GM11168 (cell line): Measurements from ENCODE around the gene ZNF407.

Experiments used
- in situ Hi-C: fragments of 300-500 bp; cut with MboI; formaldehyde crosslinking; loops from one replicate; pipeline ENCODE4 v1.12.0; 2022; ENCODE audit warnings: low sequenced_read_pairs; ENCODE audit not compliant: unreplicated experiment

Gene ZNF407

DNA sequence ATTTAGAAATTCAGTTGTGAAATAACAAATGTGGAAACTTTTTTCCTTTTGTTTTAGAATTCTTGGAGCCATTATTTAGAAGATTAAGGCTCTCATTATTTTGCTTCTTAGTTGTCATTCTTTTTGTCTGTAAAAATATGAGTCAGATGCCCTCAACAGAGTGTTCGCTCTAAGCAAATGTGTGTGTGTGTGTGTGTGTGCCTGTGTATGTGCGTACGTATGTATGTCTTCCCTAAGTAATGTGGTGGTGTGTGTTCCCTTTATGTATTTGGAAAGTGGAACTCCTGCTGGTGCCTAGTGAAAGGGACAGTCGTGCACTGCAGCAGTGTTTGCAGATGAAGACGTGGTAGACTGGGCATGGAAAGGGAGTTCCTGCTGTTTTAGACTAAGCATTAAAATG lies 27.5 kb downstream of the ZNF407 start:
- in situ Hi-C loops = no loop called here

DNA sequence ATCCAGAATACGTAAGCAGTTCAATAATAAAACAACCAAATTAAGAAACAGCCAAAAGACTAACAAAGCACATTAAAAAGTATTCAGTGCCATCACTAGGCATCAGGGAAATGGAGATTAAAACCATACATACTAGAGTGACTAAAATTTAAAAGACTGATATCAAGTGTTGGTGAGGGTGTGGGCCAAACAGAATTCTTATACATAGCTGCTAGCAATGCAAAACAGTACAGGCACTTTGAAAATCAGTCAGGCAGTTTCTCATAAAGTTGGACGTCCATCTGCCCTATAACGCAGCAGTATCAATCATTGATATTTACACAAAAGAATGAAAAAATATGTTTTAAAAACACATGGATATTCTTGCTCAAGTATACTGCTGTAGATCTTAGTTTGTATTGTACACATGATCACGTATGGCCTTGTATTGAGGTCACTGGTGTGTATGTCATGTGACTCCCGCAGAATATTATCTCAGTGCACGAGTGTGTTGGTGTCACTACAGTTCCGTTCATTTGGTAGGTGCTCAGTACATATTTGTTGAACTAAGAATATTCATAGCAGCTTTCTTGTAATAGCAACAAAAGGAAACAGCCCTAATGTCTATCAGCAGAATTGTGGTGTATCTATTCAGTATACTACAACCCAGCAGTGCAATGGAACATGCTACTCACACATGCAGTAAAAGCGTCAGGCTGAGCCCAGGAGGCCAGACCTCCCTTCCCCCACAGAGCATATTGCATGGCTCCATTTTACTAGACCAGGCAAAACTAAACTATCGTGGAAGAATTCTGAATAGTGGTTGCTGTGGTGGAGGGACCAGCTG lies 28.6 kb downstream of the ZNF407 start:
- in situ Hi-C loops = no loop called here

DNA sequence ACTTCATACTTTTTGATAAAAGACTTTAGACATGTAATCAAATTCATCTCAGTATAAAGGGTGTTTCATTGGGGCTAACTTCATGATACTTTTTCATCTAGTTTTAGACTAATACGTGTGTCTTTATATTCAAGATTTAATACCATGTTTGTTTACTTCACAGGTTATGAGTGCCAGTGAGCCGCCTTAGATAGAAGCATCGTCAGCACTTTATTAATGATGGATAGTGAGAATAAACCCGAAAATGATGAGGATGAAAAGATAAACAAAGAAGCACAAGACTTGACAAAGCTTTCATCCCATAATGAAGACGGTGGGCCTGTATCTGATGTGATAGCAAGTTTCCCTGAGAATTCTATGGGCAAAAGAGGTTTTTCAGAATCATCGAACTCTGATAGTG lies 33.1 kb downstream of the ZNF407 start:
- in situ Hi-C loops = no loop called here

DNA sequence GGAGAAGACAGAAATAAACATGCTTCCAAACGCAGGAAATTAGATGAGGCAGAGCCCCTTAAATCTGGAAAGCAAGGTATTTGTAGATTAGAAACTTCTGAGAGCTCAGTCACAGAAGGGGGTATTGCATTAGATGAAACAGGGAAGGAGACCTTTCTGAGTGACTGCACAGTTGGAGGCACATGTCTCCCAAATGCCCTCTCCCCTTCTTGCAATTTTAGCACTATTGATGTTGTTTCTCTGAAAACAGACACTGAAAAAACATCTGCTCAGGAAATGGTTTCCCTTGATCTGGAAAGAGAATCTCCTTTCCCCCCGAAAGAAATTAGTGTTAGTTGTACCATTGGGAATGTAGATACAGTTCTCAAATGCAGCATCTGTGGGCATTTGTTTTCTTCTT lies 33.5 kb downstream of the ZNF407 start:
- in situ Hi-C loops = no loop called here

DNA sequence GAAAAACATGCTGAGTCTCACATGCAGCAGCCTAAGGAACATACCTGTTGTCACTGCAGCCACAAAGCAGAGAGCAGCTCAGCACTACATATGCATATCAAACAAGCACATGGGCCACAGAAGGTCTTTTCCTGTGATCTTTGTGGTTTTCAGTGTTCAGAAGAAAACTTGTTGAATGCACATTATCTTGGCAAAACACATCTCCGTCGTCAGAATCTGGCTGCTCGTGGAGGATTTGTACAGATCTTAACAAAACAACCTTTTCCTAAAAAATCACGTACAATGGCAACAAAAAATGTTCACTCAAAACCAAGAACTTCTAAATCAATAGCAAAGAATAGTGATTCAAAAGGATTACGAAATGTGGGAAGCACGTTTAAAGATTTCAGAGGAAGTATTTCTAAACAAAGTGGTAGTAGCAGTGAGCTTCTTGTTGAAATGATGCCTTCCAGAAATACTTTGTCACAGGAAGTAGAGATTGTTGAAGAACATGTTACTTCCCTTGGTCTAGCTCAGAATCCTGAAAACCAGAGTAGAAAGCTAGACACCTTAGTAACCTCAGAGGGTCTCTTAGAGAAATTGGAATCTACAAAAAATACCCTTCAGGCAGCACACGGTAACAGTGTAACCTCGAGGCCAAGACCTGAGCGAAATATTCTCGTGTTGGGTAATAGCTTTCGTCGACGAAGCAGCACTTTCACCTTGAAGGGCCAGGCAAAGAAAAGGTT lies 34.1 kb downstream of the ZNF407 start:
- in situ Hi-C loops = no loop called here

DNA sequence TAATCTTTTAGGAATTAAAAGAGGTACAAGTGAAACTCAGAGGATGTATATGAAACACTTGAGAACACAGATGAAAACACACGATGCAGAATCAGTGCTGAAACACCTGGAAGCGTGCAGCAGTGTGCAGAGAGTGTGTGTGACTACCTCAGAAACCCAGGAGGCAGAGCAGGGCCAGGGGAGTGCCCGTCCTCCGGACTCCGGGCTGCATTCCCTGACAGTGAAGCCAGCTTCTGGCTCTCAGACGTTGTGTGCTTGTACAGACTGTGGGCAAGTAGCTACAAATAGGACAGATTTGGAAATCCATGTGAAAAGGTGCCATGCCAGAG lies 34.6 kb downstream of the ZNF407 start:
- in situ Hi-C loops = no loop called here

DNA sequence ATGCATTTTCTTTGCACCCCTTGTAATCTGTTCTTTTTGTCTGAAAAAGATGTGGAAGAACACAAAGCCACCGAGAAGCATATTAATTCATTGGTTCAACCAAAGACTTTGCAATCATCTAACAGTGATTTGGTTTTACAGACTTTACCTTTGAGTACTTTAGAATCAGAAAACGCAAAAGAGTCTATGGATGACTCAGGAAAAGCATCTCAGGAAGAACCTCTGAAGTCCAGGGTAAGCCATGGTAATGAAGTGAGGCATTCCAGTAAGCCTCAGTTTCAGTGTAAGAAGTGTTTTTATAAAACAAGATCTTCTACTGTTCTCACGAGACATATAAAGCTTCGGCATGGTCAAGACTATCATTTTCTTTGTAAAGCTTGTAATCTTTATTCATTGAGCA lies 35.2 kb downstream of the ZNF407 start:
- in situ Hi-C loops = no loop called here

DNA sequence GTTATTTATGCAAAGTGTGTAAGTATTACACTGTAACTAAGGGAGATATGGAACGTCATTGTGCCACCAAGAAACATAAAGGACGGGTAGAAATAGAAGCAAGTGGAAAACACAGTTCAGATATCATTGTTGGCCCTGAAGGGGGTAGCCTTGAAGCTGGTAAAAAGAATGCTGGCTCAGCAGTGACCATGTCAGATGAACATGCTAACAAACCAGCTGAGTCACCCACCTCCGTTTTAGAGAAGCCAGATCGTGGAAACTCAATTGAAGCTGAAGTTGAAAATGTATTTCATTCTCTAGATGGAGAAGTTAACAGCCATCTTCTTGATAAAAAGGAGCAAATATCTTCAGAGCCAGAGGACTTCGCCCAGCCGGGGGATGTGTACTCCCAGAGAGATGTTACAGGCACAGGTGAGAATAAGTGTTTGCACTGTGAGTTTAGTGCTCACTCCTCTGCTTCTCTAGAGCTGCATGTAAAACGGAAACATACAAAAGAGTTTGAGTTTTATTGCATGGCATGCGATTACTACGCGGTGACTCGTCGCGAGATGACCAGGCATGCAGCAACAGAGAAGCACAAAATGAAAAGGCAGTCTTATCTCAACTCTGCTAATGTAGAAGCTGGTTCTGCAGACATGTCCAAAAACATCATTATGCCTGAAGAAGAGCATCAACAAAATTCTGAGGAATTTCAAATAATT lies 36.1 kb downstream of the ZNF407 start:
- in situ Hi-C loops = no loop called here

DNA sequence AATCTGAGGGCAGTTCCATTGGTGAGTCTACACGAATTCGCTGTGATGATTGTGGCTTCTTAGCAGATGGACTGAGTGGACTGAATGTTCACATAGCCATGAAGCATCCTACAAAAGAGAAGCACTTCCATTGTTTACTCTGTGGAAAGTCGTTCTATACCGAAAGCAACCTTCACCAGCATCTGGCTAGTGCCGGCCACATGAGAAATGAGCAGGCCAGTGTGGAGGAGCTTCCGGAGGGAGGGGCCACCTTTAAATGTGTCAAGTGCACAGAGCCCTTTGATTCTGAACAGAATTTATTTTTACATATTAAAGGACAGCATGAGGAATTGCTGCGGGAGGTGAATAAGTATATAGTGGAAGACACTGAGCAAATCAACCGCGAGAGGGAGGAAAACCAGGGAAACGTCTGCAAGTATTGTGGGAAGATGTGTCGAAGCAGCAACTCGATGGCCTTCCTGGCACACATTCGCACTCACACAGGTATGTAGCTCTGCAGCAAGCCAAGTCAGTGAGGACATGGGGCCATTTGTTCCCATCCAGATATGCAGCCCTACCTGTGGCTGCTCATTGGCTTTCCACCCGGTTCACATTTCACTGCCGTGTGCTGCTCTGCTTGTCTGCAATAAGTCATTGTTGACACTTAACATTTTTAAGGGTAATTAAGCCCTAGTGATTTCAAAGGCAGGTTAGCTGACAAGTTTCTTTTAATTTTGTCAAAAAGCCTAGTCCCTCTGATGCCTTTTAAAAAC lies 37.7 kb downstream of the ZNF407 start:
- in situ Hi-C loops = no loop called here

DNA sequence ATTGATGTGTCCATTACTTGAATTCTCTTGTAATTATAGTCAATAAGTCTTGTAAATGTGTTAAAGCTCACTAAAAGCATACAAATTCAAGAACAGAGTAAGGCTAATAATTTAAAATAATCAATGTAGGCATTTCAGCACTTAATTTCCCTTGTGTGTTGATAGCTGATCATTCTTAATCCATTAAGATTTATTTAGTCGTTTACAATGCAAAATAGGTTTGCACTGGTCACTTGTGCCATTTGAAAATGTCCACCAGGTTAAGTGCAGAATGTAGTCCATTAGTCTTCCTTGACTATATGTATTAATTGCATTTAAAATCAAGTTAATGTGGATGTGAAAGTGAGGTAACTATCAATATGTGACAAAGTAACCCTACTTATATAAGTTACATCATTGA lies 39.4 kb downstream of the ZNF407 start:
- in situ Hi-C loops = no loop called here

DNA sequence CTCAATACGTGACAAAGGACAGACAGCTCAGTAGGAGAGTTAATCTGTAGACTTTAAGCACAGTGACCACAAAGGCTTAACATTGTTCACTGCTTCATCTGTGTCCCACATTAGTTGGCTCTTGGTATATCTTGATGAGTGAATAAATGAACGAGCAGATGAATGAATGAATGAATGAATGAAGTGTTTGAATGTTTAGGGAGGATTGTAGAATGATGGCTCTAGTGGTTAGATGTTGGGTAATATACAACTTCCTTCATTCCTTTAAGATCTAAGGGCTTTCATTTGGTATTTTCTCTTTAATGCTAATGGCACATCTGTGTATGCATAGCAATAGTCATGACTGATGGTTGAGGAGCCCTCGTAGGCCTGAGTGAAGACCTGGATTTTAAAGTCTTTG lies 40.5 kb downstream of the ZNF407 start:
- in situ Hi-C loops = no loop called here

DNA sequence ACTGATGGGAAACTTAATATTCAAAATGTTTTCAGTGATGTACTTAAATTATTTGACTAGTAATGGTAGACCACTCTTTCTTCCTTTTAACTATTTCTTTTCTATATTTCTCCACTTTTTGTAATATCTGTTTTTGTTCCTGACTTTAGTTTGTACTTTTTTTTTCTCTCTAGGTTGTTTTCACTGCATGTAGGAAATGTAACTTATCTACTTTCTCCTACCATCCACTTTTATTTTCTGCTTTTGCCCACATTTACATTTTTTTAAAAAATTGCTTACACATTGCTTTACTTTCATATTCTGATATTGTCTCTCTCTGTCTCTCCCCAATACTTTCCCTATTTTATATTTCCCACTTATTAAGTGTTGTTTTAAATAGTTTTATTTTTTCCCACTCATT lies 47.0 kb downstream of the ZNF407 start:
- in situ Hi-C loops = no loop called here

DNA sequence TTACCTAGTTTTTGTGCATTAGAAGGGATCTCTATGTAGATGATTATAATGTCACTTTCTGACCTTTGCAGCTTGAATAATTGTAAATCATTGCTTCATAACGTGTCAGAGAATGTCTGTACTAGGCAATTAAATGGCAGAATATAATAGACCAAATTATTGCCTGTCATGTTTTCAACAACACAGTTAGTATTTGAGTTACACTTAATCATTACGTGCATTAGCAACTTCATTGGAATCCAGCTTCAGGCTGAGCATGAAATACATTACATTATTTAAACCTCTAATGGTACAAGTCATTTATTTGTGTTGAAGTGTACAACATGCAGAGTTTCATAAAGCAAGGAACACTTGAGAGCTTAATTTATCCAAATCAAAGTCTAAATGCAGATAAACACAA lies 48.0 kb downstream of the ZNF407 start:
- in situ Hi-C loops = no loop called here

DNA sequence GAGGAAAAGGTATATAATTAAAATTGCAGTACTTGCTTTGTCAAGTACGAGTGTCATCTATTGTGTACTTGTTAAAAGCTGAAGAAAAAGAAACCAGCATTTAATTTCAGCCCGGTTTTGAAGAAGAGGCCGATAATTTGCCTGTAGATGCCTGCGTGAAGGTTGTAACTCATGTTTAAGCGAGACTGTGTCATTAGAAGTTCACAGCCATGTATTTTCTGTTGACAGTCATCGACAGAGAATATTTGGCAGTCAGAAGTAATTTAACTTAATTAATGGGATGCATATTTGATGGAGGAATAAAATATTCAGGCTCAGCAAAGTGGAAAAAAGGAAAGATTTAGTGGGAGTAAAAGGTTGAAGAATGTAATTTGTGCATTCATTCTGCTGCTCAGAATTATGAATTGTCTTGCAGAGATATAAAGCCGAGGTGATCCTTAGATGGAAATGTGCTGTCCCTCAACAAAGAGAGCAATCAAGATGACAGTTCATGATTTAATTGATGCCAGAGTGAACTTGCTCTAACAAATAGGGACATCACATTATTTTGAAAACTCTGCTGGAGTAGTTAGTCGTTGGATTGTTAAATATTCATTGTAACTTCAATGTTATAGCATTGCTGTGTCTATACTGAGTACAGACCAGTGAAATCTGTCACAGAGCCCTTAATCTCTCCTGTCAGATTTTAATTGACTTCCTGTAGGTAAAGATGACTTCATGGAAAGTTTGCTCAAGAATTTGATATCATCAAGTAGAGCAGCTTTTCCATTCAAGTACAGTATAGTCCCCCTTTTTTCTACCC lies 53.9 kb downstream of the ZNF407 start:
- in situ Hi-C loops = loop anchor here (25.0 kb wide), 2 partner anchors 311 to 536 kb away; no protein-coding TSS in a partner anchor

DNA sequence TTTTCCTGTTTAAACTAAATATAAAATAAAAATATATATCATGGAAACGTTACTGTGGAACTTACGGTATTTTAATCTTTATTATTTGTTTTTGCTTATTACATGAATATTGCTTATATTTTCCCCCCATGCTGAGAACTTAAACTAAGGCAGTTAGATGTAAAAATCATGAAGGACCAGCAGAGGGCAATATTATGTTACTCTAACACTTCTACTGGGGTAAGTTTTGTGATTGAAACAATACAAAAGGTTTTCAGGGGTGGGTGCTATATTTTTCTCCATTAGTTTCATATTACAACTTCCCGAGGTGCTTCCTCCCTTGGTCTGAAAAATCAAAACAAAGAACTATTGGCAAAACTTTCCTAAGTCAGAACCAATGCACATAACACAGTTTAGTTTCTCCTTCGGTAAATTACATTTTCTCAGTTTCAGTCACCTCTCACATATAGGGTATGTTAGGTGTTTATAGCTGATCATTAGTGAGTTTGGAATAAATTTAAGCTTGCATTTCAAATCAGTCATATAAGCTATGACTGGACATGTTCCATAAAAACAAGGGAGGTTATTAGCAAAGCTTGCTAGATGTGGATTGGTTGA lies 54.8 kb downstream of the ZNF407 start:
- in situ Hi-C loops = loop anchor here (25.0 kb wide), 2 partner anchors 310 to 535 kb away; no protein-coding TSS in a partner anchor

DNA sequence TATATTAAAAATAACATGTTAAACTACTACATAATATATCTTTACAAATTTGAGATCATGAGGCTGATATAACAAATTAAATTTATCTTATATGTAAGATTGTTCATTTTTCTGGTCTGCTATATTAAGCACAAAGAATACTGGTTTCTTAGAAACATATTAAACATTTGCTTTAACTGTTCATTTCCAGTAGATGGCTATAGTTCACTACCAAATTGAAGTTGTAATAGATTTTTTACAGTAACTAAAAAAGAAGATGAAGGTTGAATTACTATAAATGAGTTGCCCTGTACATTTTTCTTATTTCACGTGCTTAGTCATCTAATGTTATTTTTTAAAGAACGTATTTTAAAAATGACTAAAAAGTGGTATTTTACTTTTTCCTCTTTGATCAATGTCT lies 57.0 kb downstream of the ZNF407 start:
- in situ Hi-C loops = loop anchor here (25.0 kb wide), 2 partner anchors 308 to 533 kb away; no protein-coding TSS in a partner anchor

DNA sequence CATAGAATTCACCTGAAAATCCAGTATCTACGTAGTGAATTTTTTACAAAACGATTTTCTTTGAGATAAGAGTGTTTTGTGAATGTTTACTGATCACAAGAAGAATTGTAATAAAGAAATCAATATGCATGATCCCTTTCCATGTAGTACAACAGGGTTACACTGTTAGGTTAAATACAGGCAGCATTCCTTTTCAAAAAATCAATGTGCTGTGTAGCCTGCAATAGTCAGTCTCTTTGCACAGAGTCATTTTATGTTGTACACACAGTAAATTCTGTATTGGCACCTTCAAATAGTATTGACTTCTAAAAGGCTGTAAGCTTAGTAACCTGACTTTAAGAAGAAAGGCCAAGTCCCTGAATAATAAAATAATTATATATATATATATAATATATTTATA lies 63.3 kb downstream of the ZNF407 start:
- in situ Hi-C loops = loop anchor here (10.0 to 25.0 kb wide), 3 partner anchors 301 to 824 kb away; no protein-coding TSS in a partner anchor

DNA sequence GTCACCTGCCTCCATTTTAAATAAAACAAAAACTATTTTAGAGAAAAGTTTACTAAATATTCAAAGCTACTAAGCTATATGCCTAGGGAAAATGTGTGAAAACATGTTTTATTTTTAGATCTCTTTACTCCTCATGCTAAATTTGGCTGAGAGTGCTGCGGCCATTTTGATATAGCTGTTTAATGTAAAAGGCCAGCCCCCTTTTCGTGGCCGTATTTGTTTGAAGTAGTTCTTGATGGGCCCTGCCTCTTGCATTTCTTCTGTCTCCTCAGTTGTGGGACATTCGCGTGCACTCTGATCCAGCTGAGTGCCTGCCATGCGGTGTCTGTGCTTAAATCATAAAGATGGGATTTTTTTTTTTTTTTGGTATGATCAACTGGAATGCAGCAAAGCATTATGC lies 64.0 kb downstream of the ZNF407 start:
- in situ Hi-C loops = loop anchor here (10.0 to 25.0 kb wide), 3 partner anchors 301 to 823 kb away; no protein-coding TSS in a partner anchor

DNA sequence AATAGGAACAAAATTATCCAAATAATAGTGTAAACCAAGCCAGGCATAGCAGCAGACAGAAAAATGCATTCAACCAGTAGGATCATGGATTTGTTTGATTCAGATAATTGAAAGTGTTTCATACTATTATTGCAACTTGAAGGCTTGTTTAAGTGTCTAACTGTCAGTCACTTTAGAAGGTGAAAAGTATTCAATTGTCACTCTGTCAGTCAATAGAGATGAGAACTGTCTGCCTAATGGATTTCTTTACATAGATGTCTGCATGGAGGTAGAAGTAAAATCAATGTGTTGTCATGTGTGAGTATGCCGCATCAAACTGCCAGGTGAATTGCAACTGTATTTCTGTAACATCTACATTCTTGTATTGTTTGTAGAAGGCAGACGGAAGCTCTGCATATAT lies 65.0 kb downstream of the ZNF407 start:
- in situ Hi-C loops = loop anchor here (10.0 to 25.0 kb wide), 3 partner anchors 300 to 822 kb away; no protein-coding TSS in a partner anchor
